GM19328 (cell line): ENCODE data around the gene KDM3B.
"Not testable (repeated sequence)": the region's sequence is repeated elsewhere in the genome, so short reads cannot be mapped to it uniquely, and the experiment has no call there.

Experiments
- ATAC-seq: cut with Tn5 transposase; IDR thresholded peaks from one replicate; pipeline ENCODE4 v1.9.1; 2021; ENCODE audit warnings: mild to moderate bottlenecking, moderate library complexity; ENCODE audit not compliant: unreplicated experiment

KDM3B gene, protein sequence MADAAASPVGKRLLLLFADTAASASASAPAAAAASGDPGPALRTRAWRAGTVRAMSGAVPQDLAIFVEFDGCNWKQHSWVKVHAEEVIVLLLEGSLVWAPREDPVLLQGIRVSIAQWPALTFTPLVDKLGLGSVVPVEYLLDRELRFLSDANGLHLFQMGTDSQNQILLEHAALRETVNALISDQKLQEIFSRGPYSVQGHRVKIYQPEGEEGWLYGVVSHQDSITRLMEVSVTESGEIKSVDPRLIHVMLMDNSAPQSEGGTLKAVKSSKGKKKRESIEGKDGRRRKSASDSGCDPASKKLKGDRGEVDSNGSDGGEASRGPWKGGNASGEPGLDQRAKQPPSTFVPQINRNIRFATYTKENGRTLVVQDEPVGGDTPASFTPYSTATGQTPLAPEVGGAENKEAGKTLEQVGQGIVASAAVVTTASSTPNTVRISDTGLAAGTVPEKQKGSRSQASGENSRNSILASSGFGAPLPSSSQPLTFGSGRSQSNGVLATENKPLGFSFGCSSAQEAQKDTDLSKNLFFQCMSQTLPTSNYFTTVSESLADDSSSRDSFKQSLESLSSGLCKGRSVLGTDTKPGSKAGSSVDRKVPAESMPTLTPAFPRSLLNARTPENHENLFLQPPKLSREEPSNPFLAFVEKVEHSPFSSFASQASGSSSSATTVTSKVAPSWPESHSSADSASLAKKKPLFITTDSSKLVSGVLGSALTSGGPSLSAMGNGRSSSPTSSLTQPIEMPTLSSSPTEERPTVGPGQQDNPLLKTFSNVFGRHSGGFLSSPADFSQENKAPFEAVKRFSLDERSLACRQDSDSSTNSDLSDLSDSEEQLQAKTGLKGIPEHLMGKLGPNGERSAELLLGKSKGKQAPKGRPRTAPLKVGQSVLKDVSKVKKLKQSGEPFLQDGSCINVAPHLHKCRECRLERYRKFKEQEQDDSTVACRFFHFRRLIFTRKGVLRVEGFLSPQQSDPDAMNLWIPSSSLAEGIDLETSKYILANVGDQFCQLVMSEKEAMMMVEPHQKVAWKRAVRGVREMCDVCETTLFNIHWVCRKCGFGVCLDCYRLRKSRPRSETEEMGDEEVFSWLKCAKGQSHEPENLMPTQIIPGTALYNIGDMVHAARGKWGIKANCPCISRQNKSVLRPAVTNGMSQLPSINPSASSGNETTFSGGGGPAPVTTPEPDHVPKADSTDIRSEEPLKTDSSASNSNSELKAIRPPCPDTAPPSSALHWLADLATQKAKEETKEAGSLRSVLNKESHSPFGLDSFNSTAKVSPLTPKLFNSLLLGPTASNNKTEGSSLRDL (N-terminal part only)

DNA sequence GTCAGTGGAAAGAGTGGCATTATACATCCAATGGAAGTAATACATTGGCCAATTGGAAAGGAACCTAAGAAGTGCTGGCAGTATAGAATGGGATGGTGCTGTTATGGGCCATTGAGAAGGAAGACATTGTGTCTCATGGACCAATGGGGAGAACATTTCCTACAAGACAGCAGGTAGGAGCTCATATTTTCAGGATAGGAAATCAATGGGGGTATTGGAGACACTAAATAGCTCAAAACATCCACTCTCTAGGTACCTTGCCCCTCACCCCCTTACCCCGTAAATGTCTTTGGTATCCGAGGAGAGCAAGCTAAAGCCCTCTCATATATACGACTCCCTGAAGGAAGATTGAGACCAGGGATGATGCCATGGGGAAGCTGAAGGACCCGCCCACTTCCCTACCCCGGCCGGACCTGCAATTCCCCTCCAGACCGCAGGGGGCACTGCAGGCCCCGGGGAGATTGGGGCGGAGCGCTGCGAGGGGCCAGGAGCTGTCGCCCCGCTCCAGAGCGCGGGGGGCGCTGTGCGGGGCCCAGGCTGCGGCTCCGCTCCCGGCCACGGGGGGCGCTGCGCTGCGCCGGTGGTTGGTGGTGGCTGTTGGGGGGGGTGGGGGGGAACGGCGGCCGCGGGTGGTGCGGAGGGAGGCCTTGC, at the start of gene KDM3B:
TSS of gene KDM3B (plus strand) at position 615 of the 651 bp plus-strand sequence. CDS start 111 bp downstream, outside the sequence.
- peak; percentile 61 for ATAC-seq

DNA sequence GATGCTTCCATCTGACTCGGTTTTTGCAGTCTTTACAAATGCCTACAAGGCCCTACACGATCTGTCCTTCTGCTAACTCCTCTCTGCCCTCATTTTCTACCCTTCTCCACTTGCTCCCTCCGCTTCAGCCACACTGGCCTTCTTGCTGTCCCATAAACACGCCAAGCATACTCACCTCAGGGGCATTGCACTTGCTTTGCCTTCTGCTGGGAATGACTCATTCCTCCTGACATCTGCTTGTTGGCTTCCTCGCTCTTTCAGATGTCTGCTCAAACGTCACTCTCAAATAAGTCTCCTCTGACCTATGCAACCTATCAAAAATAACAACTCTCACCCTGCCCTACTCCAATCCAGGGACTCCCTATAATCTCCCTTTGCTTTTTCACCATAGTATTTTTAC, 49.1 kb upstream of the KDM3B start:
- no peak for ATAC-seq

DNA sequence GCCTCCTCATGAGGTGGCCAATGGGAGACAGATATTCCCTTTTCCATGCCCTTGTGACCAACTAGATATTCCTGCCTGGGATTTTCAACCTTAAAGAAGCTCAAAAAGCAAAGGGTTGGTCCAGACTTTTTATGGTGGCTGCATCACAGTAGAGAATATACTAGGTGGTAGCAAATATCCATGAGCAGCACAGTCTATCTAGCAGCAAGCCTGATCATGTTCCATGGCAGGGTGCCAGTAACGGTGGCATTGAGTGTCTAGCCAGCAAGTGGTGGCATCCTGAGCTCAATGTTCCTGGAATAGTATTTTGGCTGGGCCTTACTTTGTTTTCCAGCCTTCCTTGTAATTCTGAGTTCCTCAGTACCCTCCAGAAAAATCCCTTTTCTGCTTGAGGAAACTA, 46.7 kb upstream of the KDM3B start:
- ATAC-seq = no peak

DNA sequence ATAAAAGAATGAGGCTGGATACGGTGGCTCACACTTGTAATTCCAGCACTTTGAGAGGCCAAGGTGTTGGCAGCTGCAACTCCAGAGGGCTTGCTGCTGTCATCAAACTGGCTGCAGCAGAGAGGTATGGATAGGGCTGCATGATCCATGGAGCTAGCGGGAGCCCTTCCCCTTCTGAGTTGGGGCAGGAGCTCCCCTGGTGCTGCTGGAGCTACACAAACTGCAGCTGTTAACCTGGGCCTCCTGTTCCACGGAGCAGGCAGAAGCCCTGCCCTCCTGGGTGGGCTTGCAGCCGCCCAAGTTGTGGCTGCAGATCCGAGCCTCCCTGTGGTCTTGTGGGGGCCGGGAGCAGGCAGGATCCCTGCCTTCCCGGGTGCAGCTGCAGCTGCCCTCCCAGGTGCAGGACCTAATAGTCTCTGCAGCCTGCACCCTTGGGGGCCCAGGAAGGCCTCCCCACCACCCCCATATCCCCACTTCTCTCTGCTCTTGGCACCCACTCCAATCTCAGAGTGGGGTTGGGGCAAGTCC, 36.7 kb upstream of the KDM3B start:
- ATAC-seq = no peak

DNA sequence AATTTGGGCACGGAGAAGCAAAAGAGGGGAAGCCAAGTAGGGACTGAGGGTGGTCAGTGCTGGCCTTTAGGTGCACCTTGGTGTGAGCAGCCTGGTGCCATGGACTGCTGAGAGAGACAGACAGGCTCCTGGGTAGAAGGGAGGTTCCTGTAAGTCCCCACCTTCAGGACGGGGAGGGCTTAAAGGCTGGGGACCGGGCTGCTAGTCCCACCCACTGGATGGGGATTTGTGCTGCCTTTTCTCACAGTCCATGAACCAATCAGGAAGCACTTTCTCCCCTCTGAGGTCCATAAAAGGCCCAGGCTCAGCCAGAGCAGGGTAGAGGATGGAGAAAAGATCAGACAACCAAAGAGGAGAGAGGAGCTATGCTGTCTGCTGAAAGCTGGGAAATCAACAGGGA, 36.1 kb upstream of the KDM3B start:
- ATAC-seq = no peak

DNA sequence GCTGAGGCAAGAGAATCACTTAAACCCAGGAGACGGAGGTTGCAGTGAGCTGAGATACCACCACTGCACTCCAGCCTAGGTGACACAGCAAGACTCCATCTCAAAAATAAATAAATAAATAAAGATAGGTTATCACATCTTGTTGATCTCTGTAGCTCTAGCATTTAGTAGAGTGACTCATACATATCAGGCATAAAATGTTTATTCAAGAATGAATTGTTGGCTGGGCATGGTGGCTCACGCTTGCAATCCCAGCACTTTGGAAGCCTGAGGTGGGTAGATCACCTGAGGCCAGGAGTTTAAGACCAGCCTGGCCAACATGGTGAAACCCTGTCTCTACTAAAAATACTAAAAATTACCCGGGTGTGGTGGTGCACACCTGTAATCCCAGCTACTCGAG, 34.3 kb upstream of the KDM3B start:
- not testable (repeated sequence) for ATAC-seq

DNA sequence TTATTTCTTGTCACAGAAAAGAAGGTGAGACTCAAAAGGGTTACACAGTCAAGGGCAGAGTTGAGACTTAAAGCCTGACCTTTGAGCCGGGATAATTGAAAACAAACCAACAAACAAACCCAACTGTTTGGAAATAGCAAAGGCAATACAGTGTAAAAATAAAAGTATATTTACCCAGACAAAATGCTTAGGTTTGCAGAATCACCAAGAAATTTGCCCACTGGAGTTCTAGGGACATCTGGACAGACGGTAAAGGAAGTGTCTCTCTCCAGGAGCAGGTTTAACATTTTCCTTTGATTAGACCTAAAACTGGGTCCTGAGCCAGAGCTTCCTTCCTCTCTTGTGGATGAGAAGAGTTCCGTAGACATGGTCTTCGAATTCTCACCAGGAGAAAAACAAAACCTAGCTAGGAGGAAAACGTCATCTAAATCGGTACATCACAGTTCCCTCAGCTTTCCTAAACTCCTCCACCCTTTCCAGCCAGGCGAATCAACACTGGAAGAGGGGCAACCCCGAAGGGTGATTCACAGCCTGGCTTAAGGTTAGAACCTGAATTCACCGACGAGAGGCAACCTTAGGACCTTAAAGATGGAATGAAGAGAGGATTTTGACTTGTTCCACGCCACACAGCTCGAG, 21.6 kb upstream of the KDM3B start:
- no peak for ATAC-seq

DNA sequence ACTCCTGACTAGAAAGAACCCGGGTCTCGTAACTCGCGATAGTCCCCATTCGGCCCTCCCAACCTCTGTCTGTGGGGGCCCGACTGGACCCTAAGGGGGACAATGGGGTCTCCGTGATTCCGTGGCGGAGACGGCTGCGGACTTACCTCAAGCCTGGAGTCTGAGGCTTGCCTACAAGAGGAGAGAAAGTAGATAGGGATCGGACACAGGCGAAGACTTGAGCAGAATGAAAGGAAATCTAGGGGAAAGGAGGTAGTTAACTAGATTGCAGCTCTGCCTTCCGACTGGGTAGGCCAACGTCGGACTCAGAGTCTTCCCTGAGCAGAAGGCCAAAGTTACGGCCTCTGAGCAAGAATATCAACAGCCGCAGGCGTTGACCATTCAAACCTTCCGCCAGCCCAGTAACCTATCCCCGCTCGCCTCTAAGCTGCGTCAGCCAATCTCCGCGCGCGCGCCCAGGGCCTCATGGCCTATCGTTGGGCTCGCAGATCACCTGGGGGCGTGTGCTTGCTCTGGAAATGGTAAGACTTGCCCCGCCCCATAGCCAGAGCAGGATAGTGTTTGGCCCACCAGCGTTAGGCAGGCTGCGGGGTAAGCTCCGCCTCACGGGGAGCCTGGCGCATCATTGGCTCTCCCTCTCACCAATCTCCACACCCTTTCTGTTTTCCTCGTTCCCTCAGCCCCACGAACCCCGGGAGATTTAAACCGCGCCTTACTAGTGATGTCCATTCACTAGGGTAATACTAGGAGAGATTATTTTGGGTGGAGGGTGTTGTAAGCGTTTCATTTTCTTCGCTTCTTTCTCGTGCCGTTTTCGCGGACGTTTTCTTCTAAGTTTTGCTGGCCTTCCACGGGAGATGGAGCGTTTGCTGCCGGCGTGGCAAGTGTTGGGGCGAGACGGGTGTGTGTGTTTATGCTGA, 20.8 kb upstream of the KDM3B start, which contains the start of gene CDC25C:
TSS of gene CDC25C (minus strand) at position 356 of the 920 bp plus-strand sequence. CDS start 624 bp downstream, outside the sequence.
- ATAC-seq = peak; percentile 100

DNA sequence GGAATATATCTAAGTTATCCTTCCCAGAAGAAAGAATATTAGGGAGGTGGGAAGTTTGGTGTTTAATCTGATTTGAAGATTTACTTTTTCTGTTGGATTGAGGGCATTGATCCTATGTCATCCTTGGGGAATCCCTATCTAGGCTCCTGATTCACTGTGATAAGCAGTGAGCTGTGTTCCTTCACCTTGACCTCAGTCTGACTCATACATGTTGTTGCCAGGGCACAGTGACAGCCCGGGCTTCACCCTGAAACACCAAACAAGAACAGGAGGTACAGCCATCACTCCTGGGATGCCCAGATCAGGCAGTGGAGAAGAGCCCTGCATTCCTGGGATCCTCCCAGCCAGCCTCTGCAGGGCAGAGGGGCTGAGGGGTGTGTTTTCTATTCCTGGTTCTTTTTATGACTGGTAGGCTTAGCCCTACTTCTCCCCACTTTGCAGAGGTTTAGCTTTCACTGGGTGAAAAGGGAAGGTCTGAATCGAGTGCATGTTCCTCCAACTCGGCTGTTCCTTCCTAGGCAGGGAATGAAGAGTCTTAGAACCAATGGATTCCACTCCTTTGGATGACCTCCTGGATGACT, 17.5 kb upstream of the KDM3B start:
- ATAC-seq = no peak

DNA sequence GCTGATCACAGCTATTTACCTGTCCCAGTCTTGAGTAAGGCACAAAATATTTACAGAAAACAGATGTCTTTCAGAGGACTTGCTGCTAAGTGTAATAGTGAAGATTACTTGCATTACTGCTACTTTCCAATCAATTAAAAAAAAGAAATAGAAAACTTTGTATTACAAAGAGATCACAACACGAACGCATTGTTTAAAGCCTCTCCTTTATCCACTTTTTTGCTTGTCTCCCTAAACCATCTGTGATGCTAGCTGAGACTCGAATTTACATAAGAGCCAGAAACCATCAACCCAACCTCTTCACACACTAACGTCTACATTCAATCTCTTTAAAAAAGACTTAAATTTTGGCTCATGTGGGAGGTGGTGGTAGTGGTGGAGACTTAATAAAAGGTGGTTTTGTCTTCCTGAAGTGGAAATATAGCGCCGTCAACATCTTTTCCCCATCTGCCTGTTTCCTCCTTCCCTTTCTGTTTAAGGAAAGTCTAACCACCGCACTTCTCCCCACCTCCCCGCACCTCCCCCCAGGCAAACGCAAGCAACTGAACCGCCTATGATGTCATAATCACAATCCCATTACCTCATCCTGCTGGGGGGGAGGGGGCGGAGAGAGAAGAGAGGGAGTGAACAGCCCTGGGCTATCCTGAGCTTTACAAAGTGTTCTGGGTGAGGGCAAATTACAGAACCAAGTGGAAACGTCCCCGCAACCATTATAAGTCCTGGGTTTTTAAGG, 15.4 kb upstream of the KDM3B start:
- peak; percentile 3 for ATAC-seq

DNA sequence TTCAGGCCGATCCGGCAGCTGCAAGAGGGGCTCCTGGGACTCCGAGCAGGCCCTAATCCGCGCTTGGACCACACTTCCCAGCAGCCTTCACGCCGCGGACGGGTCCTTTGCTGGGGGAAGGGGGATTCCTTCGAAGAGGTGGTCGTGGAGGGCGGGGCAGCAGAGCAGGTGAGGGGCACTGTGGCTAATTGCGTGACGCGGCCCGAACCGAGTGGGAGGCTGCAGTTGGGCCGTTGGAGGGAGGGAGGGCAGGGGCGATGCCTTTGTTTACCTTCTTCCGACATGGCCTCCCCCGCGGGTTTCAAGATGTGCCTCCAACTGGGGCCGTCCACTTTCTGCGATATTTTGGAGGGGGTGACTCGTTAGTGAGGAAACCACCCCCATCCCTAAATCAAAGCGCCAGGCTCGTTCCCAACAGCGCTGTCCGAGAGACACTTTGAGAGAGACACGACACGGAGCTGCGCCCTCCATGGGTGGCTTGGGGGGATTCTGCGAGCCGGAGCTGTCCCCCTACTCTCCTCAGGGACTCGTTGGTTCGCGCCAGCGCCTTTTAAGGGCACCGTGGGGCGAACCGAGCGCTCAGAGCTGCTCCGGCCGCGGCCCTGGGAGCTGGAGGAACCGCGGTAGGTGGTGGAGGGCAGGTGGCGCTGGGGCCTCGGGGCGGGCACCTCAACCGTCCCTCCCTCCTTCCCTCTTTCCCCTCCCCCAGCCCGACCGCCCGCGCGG, 14.6 kb upstream of the KDM3B start, which contains the start of gene FAM53C:
TSS of gene FAM53C (plus strand) at position 582 of the 726 bp plus-strand sequence. CDS start 3,070 bp downstream, outside the sequence.
- ATAC-seq = peak; percentile 83

DNA sequence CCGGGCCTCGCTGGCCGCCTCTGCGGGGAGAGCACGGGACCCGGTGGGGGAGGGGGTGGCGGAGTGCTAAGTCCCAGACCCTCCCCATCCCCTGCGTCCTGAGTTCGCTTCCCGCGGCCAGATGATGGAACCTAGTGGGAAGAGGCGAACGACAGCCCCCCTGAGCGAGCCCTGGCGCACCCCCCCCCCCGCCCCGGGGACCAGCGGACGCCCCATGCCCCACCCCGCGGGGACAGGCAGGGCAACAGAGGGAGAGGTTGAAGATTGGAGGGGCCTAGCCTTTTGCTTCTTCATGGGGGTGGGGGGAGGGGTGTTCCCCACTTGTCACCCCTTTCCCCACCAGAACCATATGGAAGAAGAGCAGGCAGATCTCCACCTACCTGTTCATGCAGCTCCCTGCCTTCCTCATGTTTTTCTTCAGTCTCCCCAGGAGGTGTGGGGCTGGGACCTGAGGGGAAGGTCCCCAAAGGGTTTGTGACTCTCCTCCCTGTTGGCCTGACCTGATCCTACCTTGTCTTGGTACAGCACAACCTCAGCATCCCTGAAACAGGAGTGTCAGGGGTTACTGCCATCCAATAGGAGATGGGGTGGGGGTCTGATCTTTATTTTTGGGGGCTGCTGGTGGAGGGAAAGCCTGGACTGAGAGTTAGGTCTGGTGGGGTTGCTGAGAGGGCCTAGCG, 13.9 kb upstream of the KDM3B start:
- no peak for ATAC-seq

DNA sequence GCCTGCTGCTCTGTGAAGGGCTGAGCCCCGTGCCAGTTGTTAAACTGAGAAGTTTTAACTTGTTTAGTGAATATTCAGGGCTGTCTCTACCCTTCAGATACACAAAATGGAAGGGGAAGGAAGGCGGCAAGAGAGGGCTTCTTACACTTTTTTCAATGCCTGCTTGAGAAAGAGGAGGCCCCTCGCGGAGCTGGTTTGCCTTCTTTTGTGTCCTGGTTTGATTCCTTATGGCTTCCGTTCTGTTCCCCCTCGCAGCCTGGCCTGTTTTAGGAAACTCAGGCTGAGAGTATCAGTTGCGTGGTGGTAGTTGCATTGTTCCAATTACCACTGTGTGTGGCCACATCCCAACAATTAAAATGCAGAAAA, 13.4 kb upstream of the KDM3B start:
- no peak for ATAC-seq

DNA sequence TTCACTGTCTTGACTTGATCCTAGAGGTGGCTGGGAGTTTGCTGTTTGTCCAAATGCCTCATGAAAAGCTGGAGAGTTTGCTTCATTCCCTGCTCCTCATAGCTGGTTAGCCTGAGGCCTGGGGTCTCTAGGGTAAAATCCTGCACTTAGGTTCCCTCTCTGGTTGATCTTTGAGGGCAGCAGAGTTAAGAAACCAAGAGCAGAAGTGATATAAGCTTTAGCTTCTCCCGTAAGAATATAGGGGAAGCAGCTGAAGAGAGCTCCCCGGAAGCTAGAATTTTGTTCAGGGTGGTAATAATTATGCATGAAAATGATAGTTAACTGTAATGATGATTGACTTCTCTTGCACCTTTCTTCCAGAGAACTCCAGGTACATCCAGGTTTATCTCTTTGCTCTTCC, 13.0 kb upstream of the KDM3B start:
- ATAC-seq = no peak

DNA sequence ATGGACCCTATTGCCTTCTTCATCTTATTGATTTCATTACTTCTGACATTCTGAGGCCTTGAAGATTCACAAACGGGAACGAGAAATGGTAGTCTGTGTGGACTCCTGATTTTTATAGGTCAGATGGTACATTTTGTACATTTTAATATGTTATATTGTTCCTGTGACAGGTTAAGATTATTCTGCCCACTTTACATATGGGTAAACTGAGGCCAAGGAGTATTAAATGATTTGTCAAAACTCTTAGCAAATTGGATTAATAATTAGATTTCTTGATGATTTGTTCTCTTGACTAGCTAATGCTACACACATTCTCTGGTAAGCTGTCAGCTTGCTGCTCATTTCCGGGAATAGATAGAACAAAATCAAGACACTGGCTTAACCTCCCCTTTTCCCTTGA, 12.5 kb upstream of the KDM3B start:
- ATAC-seq = no peak

DNA sequence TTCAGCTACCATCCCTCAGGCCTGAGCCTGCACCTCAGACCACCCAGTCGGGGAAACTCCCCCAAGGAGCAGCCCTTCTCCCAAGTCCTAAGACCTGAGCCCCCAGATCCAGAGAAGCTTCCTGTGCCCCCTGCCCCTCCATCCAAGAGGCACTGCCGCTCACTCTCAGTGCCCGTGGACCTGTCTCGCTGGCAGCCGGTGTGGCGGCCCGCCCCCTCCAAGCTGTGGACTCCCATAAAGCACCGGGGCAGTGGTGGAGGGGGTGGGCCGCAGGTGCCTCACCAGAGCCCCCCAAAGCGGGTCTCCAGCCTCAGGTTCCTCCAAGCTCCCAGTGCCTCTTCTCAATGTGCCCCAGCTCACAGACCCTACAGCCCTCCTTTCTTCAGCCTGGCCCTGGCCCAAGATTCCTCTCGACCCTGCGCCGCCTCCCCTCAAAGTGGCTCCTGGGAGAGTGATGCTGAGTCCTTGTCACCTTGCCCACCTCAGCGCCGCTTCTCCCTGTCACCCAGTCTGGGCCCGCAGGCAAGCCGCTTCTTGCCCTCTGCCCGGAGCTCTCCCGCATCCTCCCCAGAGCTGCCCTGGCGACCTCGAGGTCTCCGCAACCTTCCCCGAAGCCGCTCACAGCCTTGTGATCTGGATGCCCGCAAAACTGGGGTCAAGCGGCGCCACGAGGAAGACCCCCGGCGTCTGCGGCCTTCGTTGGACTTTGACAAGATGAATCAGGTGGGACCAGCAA, 7.4 kb upstream of the KDM3B start:
- no peak for ATAC-seq
